Measurements from ENCODE around the gene PPP2R3B.
"Not testable (repeated sequence)": the region's sequence is repeated elsewhere in the genome, so short reads cannot be mapped to it uniquely, and the experiment has no call there.

Gene PPP2R3B

GRCh38 chrX:307261-308111 lies 79.2 kb downstream of the PPP2R3B start:
- no peak for DNase-seq (ENCODE audit: extremely low spot score)
- TF ChIP-seq CTCF (IDR thresholded peaks at IDR 0.05; ENCODE audit: control extremely low read depth, extremely low read depth, low read depth, missing control alignments): no peak
- ChIA-PET POLR2A (no interaction called here), CTCF (no interaction called here)

GRCh38 chrX:306614-307251 lies 80.0 kb downstream of the PPP2R3B start:
- DNase-seq (ENCODE audit: extremely low spot score); CTCF ChIA-PET; POLR2A ChIA-PET: not testable (repeated sequence)

GRCh38 chrX:305781-306613 lies 80.7 kb downstream of the PPP2R3B start:
- not testable (repeated sequence) for DNase-seq (ENCODE audit: extremely low spot score)

GRCh38 chrX:302975-303374 lies 83.7 kb downstream of the PPP2R3B start:
- TF ChIP-seq CTCF (IDR thresholded peaks at IDR 0.05; ENCODE audit: control extremely low read depth, extremely low read depth, low read depth, missing control alignments): no peak
- ChIA-PET POLR2A (no interaction called here), CTCF (no interaction called here)
- DNase-seq (ENCODE audit: extremely low spot score): no peak

More at GRCh38 chrX:305781-306613, 80.7 kb downstream of the PPP2R3B start:
- POLR2A ChIA-PET, CTCF ChIA-PET: not testable (repeated sequence)

GRCh38 chrX:300334-300733 lies 86.4 kb downstream of the PPP2R3B start:
- ChIA-PET POLR2A (no interaction called here), CTCF (no interaction called here)
- DNase-seq (ENCODE audit: extremely low spot score): no peak
- TF ChIP-seq CTCF (IDR thresholded peaks at IDR 0.05; ENCODE audit: control extremely low read depth, extremely low read depth, low read depth, missing control alignments): no peak

- ChIA-PET CTCF (no interaction called here), POLR2A (no interaction called here)
- no peak for TF ChIP-seq CTCF (IDR thresholded peaks at IDR 0.05; ENCODE audit: control extremely low read depth, extremely low read depth, low read depth, missing control alignments)
- no peak for DNase-seq (ENCODE audit: extremely low spot score)
These were observed 87.7 kb downstream of the PPP2R3B start for GRCh38 chrX:298993-299392.

GRCh38 chrX:295136-295535 lies 91.6 kb downstream of the PPP2R3B start:
- POLR2A ChIA-PET: no interaction called here
- no peak for DNase-seq (ENCODE audit: extremely low spot score)
- no peak for TF ChIP-seq CTCF (IDR thresholded peaks at IDR 0.05; ENCODE audit: control extremely low read depth, extremely low read depth, low read depth, missing control alignments)
- CTCF ChIA-PET: no interaction called here

Data from GM10248 (cell line).